AG04449 (cell line): ENCODE results near the gene OR8D4.
"Not testable (repeated sequence)": the region's sequence is repeated elsewhere in the genome, so short reads cannot be mapped to it uniquely, and the experiment has no call there.

Experiments
- CTCF ChIA-PET: fragments of 350-600 bp; formaldehyde crosslinking; extraction: SDS; loops from one replicate; lab custom pipeline; 2021; ENCODE audit warnings: antibody characterized with exemption; lab: Yijun Ruan, JAX
- POLR2A ChIA-PET: fragments of 400-600, 350-600 bp; formaldehyde crosslinking; extraction: SDS; loops from one replicate; lab custom pipeline; 2020; ENCODE audit warnings: antibody characterized with exemption, inconsistent platforms; lab: Yijun Ruan, JAX
- DNase-seq: peaks from one replicate; pipeline ENCODE4 v3.0.0-alpha.2; 2010; ENCODE audit warnings: low read depth, low spot score
- H3K4me3 ChIP-seq: 2 replicates; pipeline ENCODE4 v1.5.1; 2011; ENCODE audit warnings: low read depth, mild to moderate bottlenecking, control low read depth, low read length
- CTCF ChIP-seq: IDR thresholded peaks from one replicate; pipeline ENCODE4 v1.5.1; 2011; ENCODE audit warnings: mild to moderate bottlenecking, moderate library complexity, low read length, control low read depth, inconsistent platforms; ENCODE audit not compliant: insufficient read depth; ENCODE audit errors: missing control alignments

OR8D4 gene

GRCh38 chr11:123901867-123902266, at the start of gene OR8D4:
Gene OR8D4, plus strand, starts transcription at chr11:123902167. Its CDS starts 4,265 bp downstream, at chr11:123906432.
- no peak for TF ChIP-seq CTCF
- H3K4me3 ChIP-seq = no peak within 1 kb of the TSS
- CTCF ChIA-PET = no interaction called here
- POLR2A ChIA-PET = no interaction called here
- DNase-seq = no peak

- ChIA-PET CTCF (no interaction called here), POLR2A (no interaction called here)
- no peak overlapping the region for H3K4me3 ChIP-seq
- no peak for TF ChIP-seq CTCF
- DNase-seq = no peak
Measured at GRCh38 chr11:123852321-123852720, 49.6 kb upstream of the OR8D4 start.

GRCh38 chr11:123853038-123853437, 48.9 kb upstream of the OR8D4 start:
- CTCF ChIA-PET = no interaction called here
- no peak overlapping the region for H3K4me3 ChIP-seq
- POLR2A ChIA-PET = no interaction called here
- no peak for DNase-seq
- TF ChIP-seq CTCF = no peak

GRCh38 chr11:123856444-123856843, 45.5 kb upstream of the OR8D4 start:
- POLR2A ChIA-PET = no interaction called here
- CTCF ChIA-PET = no interaction called here
- DNase-seq = no peak
- TF ChIP-seq CTCF = no peak
- no peak overlapping the region for H3K4me3 ChIP-seq

- POLR2A ChIA-PET = no interaction called here
- H3K4me3 ChIP-seq = no peak overlapping the region
- CTCF ChIA-PET = no interaction called here
- no peak for TF ChIP-seq CTCF
- no peak for DNase-seq
Measured at GRCh38 chr11:123859731-123860130, 42.2 kb upstream of the OR8D4 start.

GRCh38 chr11:123865293-123865692, 36.7 kb upstream of the OR8D4 start:
- CTCF ChIA-PET = interaction anchor here (0.7 kb wide), 1 partner anchor 73 kb away, joined by 3 read pairs; no protein-coding TSS in a partner anchor
- H3K4me3 ChIP-seq, POLR2A ChIA-PET, DNase-seq: not testable (repeated sequence)

GRCh38 chr11:123867795-123868194, 34.2 kb upstream of the OR8D4 start:
- POLR2A ChIA-PET, CTCF ChIA-PET, H3K4me3 ChIP-seq, DNase-seq: not testable (repeated sequence)
